ENCODE data around the gene NAGLU.

NAGLU gene

GRCh38 chr17:42517516-42517915, 18.5 kb upstream of the NAGLU start:
- no peak overlapping the region for H2BK120ac ChIP-seq (ENCODE audit: insufficient read depth, low read length, poor library complexity)
- no peak overlapping the region for H3K23ac ChIP-seq (ENCODE audit: low read length)
- no peak overlapping the region for H2AFZ ChIP-seq (ENCODE audit: insufficient read depth, low read length, poor library complexity)
- H3K14ac ChIP-seq (ENCODE audit: low read length) = no peak overlapping the region
- peaks cover 3% of the 10 kb centered on the region for H3K79me2 ChIP-seq (ENCODE audit: control insufficient read depth, insufficient read depth, low read length, poor library complexity)
- no peak overlapping the region for H3K4ac ChIP-seq (ENCODE audit: low read depth, low read length)
- H3K4me1 ChIP-seq (ENCODE audit: control insufficient read depth in 1 of 2, insufficient read depth in 2 of 2, low read length in 2 of 2) = peaks cover 40 to 42% of the 10 kb centered on the region in 2 experiments
- no peak overlapping the region for H3K4me2 ChIP-seq (ENCODE audit: low read length)
- no peak overlapping the region for H3K18ac ChIP-seq (ENCODE audit: low read length)
- no peak overlapping the region for H4K91ac ChIP-seq (ENCODE audit: low read depth, low read length)
- no peaks in the 10 kb centered on the region for H3K27me3 ChIP-seq (ENCODE audit: insufficient read depth, low read length)
- DNase-seq = peak; percentile 90 to 92
- no peak overlapping the region for H4K12ac ChIP-seq (ENCODE audit: low read depth, low read length)
- H3K36me3 ChIP-seq (ENCODE audit: control insufficient read depth in 1 of 2, insufficient read depth in 2 of 2, low read length in 2 of 2) = peaks cover 29 to 31% of the 10 kb centered on the region in 2 experiments
- H2AK5ac ChIP-seq (ENCODE audit: low read length) = no peak overlapping the region
- peaks cover 32% of the 10 kb centered on the region for H3K79me1 ChIP-seq (ENCODE audit: low read length)
- H2BK5ac ChIP-seq (ENCODE audit: low read depth, low read length, poor library complexity) = no peak overlapping the region
- H3K27ac ChIP-seq (ENCODE audit: low read depth, low read length) = no peak overlapping the region
- WGBS (ENCODE audit: extremely low coverage, insufficient coverage, insufficient read length) = no CpG with 5 or more reads among the region's 9 CpGs
- H4K8ac ChIP-seq (ENCODE audit: low read depth, low read length) = no peak overlapping the region
- no peaks in the 10 kb centered on the region for H3K9me3 ChIP-seq (ENCODE audit: insufficient read depth, low read depth, low read length)
- no peak overlapping the region for H3K4me3 ChIP-seq (ENCODE audit: low read depth, low read length)
- H2BK12ac ChIP-seq (ENCODE audit: low read length) = no peak overlapping the region
- no peak overlapping the region for H3K9ac ChIP-seq (ENCODE audit: low read length)

DNA sequence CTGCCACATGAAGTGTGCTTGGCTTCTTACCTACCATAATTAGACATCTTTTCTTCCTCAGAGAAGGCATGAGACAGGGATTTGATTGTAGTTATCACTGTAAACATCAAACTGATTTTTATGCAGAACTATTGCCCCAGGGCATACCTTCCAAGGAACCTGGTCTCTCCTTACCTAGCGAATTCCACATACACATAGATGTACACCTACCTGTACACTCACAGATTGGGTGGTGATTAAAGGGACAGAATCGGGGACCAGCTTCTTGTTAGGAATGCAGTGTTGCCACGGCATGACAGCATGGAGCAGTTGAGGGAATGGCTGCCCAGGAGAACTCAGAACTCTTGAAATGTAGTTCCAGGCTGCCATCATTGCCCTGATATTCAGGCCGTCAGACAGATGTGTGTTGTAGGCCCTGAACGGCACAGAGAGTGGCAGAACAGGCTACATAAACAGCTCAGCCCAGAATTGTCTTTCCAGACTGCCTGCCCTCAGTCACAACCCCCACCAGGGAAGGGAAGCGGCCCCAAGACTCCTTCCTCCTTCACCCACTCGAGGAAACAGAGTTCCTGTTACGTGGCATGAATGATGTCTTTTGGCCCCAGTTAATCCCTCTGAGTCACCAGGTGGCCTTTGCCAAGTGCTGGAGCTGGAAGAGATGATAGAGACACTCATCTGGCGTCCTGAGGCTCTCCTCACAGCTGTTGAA, 17.8 kb upstream of the NAGLU start:
- no peak overlapping the region for H2AK5ac ChIP-seq (ENCODE audit: low read length)
- peak overlapping the region; percentile 75 for H2BK120ac ChIP-seq (ENCODE audit: insufficient read depth, low read length, poor library complexity)
- no CpG with 5 or more reads among the region's 9 CpGs for WGBS (ENCODE audit: extremely low coverage, insufficient coverage, insufficient read length)
- H3K9me3 ChIP-seq (ENCODE audit: insufficient read depth, low read depth, low read length) = no peaks in the 10 kb centered on the region
- H2BK5ac ChIP-seq (ENCODE audit: low read depth, low read length, poor library complexity) = peak overlapping the region; percentile 37
- no peak overlapping the region for H3K9ac ChIP-seq (ENCODE audit: low read length)
- no peak overlapping the region for H3K4me2 ChIP-seq (ENCODE audit: low read length)
- peak overlapping the region; percentile 32 for H3K14ac ChIP-seq (ENCODE audit: low read length)
- peak overlapping the region; percentile 86 for H2BK12ac ChIP-seq (ENCODE audit: low read length)
- H3K4ac ChIP-seq (ENCODE audit: low read depth, low read length) = no peak overlapping the region
- no peak overlapping the region for H4K12ac ChIP-seq (ENCODE audit: low read depth, low read length)
- H4K8ac ChIP-seq (ENCODE audit: low read depth, low read length) = peak overlapping the region; percentile 16
- H3K79me2 ChIP-seq (ENCODE audit: control insufficient read depth, insufficient read depth, low read length, poor library complexity) = peaks cover 3% of the 10 kb centered on the region
- H3K18ac ChIP-seq (ENCODE audit: low read length) = no peak overlapping the region
- DNase-seq = peak; percentile 56 to 79
- H3K79me1 ChIP-seq (ENCODE audit: low read length) = peaks cover 34% of the 10 kb centered on the region
- peaks cover 31 to 32% of the 10 kb centered on the region in 2 experiments for H3K36me3 ChIP-seq (ENCODE audit: control insufficient read depth in 1 of 2, insufficient read depth in 2 of 2, low read length in 2 of 2)
- H3K27me3 ChIP-seq (ENCODE audit: insufficient read depth, low read length) = no peaks in the 10 kb centered on the region
- H3K4me1 ChIP-seq (ENCODE audit: control insufficient read depth in 1 of 2, insufficient read depth in 2 of 2, low read length in 2 of 2) = peaks cover 46 to 47% of the 10 kb centered on the region in 2 experiments
- H2AFZ ChIP-seq (ENCODE audit: insufficient read depth, low read length, poor library complexity) = no peak overlapping the region
- no peak overlapping the region for H3K23ac ChIP-seq (ENCODE audit: low read length)
- no peak overlapping the region for H3K4me3 ChIP-seq (ENCODE audit: low read depth, low read length)
- H4K91ac ChIP-seq (ENCODE audit: low read depth, low read length) = peak overlapping the region; percentile 93
- H3K27ac ChIP-seq (ENCODE audit: low read depth, low read length) = peak overlapping the region; percentile 97

DNA sequence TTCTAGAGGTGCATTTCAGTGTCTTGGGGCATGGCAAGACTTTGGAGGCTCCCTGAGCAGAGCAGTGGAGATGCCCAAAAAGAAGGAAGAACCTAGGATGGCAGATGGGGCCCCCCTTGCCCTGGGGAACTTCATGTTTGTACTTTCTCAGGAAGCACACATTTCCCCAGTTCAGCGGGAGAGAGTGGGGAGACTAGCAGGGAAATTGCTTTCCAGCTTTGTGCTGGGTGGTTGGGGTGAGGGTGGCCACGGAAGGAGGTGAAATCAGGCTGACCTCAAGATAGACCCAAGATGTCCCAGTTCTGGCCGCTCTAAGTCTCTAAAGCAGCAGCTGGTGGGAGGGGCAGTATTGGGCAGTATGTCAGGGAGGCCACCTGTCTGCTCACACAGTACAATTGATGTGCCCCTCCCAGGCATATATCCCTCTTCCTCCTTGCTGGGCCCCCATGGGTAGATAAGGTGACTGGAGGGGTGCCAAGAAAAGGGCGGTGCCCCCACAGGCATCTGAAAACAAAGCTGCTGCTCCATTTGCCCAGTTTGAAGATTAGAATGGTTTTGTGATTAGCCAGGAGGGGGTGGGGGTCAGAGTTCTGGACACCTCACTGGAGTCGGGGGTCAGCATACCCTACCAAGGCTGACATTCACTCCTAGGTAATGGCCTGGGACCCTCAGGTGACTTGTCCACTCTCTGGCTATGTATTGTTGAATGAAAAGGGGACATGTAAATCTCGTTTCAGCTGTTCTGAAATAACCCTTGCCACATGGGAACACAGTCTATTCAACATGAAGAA, 17.1 kb upstream of the NAGLU start:
- Histone ChIP-seq H3K27ac (ENCODE audit: low read depth, low read length) (peak overlapping the region; percentile 97), H3K4me2 (ENCODE audit: low read length) (peak overlapping the region; percentile 53), H4K12ac (ENCODE audit: low read depth, low read length) (no peak overlapping the region), H3K4me1 (ENCODE audit: control insufficient read depth in 1 of 2, insufficient read depth in 2 of 2, low read length in 2 of 2) (peaks cover 46 to 47% of the 10 kb centered on the region in 2 experiments), H3K14ac (ENCODE audit: low read length) (peak overlapping the region; percentile 87), H3K9ac (ENCODE audit: low read length) (no peak overlapping the region), H2AK5ac (ENCODE audit: low read length) (peak overlapping the region; percentile 72), H2BK12ac (ENCODE audit: low read length) (peak overlapping the region; percentile 86), H3K4me3 (ENCODE audit: low read depth, low read length) (no peak overlapping the region), H2BK5ac (ENCODE audit: low read depth, low read length, poor library complexity) (peak overlapping the region; percentile 93), H2BK120ac (ENCODE audit: insufficient read depth, low read length, poor library complexity) (peak overlapping the region; percentile 75), H3K4ac (ENCODE audit: low read depth, low read length) (peak overlapping the region; percentile 35), H3K23ac (ENCODE audit: low read length) (no peak overlapping the region), H2AFZ (ENCODE audit: insufficient read depth, low read length, poor library complexity) (peak overlapping the region; percentile 17), H3K79me1 (ENCODE audit: low read length) (peaks cover 34% of the 10 kb centered on the region), H3K9me3 (ENCODE audit: insufficient read depth, low read depth, low read length) (no peaks in the 10 kb centered on the region), H4K8ac (ENCODE audit: low read depth, low read length) (peak overlapping the region; percentile 49), H3K18ac (ENCODE audit: low read length) (peak overlapping the region; percentile 76), H3K27me3 (ENCODE audit: insufficient read depth, low read length) (no peaks in the 10 kb centered on the region), H3K79me2 (ENCODE audit: control insufficient read depth, insufficient read depth, low read length, poor library complexity) (peaks cover 3% of the 10 kb centered on the region), H3K36me3 (ENCODE audit: control insufficient read depth in 1 of 2, insufficient read depth in 2 of 2, low read length in 2 of 2) (peaks cover 26% of the 10 kb centered on the region in 2 experiments), H4K91ac (ENCODE audit: low read depth, low read length) (peak overlapping the region; percentile 93)
- DNase-seq = no peak
- no CpG with 5 or more reads among the region's 6 CpGs for WGBS (ENCODE audit: extremely low coverage, insufficient coverage, insufficient read length)

- Histone ChIP-seq H4K91ac (ENCODE audit: low read depth, low read length) (peak overlapping the region; percentile 93), H2BK5ac (ENCODE audit: low read depth, low read length, poor library complexity) (peak overlapping the region; percentile 93), H2BK120ac (ENCODE audit: insufficient read depth, low read length, poor library complexity) (peak overlapping the region; percentile 93), H3K27ac (ENCODE audit: low read depth, low read length) (peak overlapping the region; percentile 97), H3K4me2 (ENCODE audit: low read length) (peak overlapping the region; percentile 53), H3K4me3 (ENCODE audit: low read depth, low read length) (no peak overlapping the region), H3K27me3 (ENCODE audit: insufficient read depth, low read length) (no peaks in the 10 kb centered on the region), H4K12ac (ENCODE audit: low read depth, low read length) (peak overlapping the region; percentile 10), H2AFZ (ENCODE audit: insufficient read depth, low read length, poor library complexity) (no peak overlapping the region), H4K8ac (ENCODE audit: low read depth, low read length) (peak overlapping the region; percentile 49), H3K79me2 (ENCODE audit: control insufficient read depth, insufficient read depth, low read length, poor library complexity) (peaks cover 3% of the 10 kb centered on the region), H3K18ac (ENCODE audit: low read length) (peak overlapping the region; percentile 44), H3K4me1 (ENCODE audit: control insufficient read depth in 1 of 2, insufficient read depth in 2 of 2, low read length in 2 of 2) (peaks cover 46 to 47% of the 10 kb centered on the region in 2 experiments), H3K36me3 (ENCODE audit: control insufficient read depth in 1 of 2, insufficient read depth in 2 of 2, low read length in 2 of 2) (peaks cover 17 to 19% of the 10 kb centered on the region in 2 experiments), H2AK5ac (ENCODE audit: low read length) (peak overlapping the region; percentile 65), H3K79me1 (ENCODE audit: low read length) (peaks cover 34% of the 10 kb centered on the region), H3K14ac (ENCODE audit: low read length) (peak overlapping the region; percentile 87), H3K9ac (ENCODE audit: low read length) (no peak overlapping the region), H3K23ac (ENCODE audit: low read length) (no peak overlapping the region), H3K9me3 (ENCODE audit: insufficient read depth, low read depth, low read length) (no peaks in the 10 kb centered on the region), H2BK12ac (ENCODE audit: low read length) (peak overlapping the region; percentile 86), H3K4ac (ENCODE audit: low read depth, low read length) (peak overlapping the region; percentile 35)
- no CpG with 5 or more reads among the region's 12 CpGs for WGBS (ENCODE audit: extremely low coverage, insufficient coverage, insufficient read length)
- DNase-seq = peak; percentile 92 to 98
Observed at GRCh38 chr17:42519546-42520491, 16.2 kb upstream of the NAGLU start.

Measured in trophoblast cell (in vitro differentiated cells and primary cell).